GM18951 (cell line): ENCODE results near the gene XPO4.

Experiments
- POLR2A ChIP-seq: IDR thresholded peaks from 4 replicates; pipeline ENCODE4 v1.6.1; 2011; ENCODE audit warnings: mild to moderate bottlenecking; ENCODE audit not compliant: insufficient read length, insufficient read depth; ENCODE audit errors: extremely low read depth
- in situ Hi-C: fragments of 300-500 bp; cut with MboI; formaldehyde crosslinking; loops from one replicate; pipeline ENCODE4 v1.12.0; 2022; ENCODE audit warnings: low sequenced_read_pairs, mixed read lengths, inconsistent platforms; ENCODE audit not compliant: unreplicated experiment

The XPO4 gene

DNA sequence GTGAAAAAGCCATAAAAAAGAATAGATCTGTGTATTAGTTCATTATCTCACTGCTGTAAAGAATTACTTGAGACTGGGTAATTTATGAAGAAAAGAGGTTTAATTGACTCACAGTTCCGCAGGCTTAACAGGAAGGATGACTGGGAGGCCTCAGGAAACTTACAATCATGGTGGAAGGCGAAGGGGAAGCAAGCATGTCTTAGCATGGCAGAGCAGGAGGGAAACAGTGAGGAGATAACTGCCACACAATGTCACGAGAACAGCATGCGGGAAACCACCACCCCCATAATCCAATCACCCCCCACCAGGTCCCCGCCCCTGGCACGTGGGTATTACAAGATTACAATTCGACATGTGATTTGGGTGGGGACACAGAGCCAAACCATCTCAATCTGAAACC is 89.7 kb downstream of the XPO4 start:
- in situ Hi-C loops = loop anchor here (25.0 kb wide), 1 partner anchor 626 kb away; the partner anchor contains the start of gene GJB2

GRCh38 chr13:20810808-20811207 is 91.7 kb downstream of the XPO4 start:
- in situ Hi-C loops = loop anchor here (25.0 kb wide), 1 partner anchor 624 kb away; the partner anchor contains the start of gene GJB2
- TF ChIP-seq POLR2A = no peak

More for the DNA sequence above, 89.7 kb downstream of the XPO4 start:
- no peak for TF ChIP-seq POLR2A

GRCh38 chr13:20808874-20809273 is 93.7 kb downstream of the XPO4 start:
- no peak for TF ChIP-seq POLR2A
- in situ Hi-C loops = loop anchor here (25.0 kb wide), 1 partner anchor 622 kb away; the partner anchor contains the start of gene GJB2

DNA sequence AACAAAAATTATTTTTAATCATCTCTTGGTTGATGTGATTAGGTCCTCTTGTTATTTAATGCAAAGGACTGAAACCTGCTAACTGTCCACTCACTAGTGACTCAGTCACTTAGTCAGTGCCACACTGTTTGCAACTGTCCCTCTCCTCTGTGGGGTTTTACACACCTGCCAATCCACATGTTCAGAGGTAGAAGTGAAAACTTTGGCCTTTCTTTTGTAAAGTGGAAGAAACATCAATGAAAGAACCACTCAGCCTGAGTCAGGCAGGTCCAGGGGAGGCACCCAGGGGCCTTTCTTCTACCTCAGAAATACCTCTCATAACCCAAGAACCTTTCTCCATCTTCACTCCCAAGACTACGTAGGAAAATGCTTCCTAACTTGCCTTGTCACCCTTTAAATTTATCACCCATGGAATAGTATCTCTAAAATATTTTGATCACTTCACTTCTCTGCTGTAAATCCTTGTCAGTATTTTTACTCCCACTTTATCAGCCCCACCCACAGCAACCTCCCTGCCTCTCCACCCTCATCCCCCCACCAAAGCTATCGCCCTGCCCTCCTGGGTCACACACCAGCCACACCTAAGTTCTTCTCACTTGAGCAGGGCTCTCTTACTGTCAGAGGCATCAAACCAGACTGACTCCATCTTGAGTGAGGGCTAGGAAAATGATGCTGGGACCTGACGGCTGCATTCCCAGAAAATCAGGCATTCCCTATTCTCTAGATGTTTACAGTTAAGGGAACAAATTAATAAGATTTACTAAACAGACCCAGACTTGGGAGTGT is 99.2 kb downstream of the XPO4 start:
- TF ChIP-seq POLR2A = no peak
- in situ Hi-C loops = loop anchor here (25.0 kb wide), 1 partner anchor 616 kb away; the partner anchor contains the start of gene GJB2

GRCh38 chr13:20801707-20802106 is 100.8 kb downstream of the XPO4 start:
- no peak for TF ChIP-seq POLR2A
- in situ Hi-C loops = loop anchor here (25.0 kb wide), 1 partner anchor 614 kb away; the partner anchor contains the start of gene GJB2

DNA sequence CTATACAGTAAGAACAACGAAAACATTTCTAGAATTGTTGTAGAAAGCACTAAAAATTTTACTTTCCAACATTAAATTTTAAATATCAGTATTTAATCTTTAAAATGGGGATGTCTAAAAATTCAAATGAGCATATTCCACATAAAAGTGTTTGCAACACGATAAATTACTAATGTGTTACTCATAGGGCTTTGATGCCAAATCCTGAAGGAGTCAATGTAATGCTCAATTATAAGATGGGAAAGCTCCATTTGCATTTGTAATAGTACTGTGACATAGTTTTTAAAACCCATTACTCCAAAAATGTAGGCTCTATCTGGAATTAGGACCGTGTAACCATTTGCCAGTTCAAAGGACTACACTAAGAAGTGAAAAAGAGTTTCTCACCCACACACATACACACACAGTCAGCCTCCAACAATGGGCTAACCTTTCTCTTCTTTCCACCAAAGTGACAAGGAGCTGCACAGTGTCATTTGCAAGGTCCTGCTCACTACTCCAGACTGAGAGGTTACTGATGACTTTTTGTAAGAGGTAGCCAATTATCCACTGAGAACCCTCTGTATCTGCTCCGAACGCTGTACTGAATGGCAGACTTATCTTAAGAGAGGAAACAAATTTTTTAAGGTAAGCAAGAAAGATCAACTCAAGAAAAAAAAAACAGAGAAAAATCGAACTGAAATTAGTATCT is 102.7 kb downstream of the XPO4 start:
- TF ChIP-seq POLR2A = no peak
- in situ Hi-C loops = loop anchor here (25.0 kb wide), 1 partner anchor 613 kb away; the partner anchor contains the start of gene GJB2

DNA sequence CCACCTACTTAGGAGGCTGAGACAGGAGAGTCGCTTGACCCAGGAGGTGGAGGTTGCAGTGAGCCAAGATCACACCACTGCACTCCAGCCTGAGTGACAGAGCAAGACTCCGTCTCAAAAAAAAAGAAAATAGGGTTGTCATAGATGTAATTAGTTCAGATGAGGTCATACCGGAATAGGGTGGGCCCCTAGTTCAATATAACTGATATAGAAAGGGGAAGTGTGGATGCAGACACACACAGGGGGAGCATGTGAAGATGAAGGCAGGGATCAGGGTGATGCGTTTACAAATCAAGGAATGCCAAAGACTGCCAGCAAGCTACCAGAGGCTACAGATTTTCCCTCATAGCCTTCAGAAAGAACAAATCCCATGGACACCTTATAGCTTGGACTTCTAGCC is 104.5 kb downstream of the XPO4 start:
- no peak for TF ChIP-seq POLR2A

DNA sequence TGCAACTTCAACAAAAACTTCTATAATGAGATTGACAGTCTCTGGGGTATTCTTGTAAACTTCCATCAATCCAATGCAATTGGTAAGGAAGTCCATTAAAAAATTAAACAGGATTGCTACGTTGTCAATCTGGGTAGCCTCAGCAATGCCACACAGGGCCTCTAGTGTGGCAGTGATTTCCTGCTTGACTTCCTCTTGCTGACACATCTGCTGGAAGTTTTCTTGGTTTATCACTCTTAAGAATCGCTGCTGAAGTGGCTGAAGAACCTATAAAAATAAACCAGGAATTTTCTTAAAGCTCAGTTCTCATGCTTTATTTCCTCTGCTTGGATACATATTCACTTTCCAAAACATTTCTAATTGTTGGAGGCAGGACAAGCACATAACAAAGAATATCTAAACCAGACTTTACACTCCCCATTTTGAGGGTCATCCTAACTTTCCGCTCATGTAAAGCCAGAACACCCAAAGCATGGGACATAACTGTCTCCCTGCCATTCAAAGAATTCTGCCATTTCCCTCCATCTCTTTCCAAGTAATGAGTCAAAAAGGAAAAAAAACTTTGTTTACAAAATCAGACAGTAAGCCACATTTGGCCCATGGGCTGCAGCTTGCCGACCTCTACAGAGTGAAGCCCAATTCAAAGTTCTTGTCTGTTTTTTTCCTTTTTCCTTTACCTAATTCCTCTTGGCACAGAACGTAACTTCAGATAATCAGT is 105.6 kb downstream of the XPO4 start:
- TF ChIP-seq POLR2A = no peak
- in situ Hi-C loops = no loop called here

More for the DNA sequence above, 104.5 kb downstream of the XPO4 start:
- in situ Hi-C loops = no loop called here

- TF ChIP-seq POLR2A = no peak
- in situ Hi-C loops = no loop called here
Observed at GRCh38 chr13:20789665-20790064, 112.9 kb downstream of the XPO4 start.

DNA sequence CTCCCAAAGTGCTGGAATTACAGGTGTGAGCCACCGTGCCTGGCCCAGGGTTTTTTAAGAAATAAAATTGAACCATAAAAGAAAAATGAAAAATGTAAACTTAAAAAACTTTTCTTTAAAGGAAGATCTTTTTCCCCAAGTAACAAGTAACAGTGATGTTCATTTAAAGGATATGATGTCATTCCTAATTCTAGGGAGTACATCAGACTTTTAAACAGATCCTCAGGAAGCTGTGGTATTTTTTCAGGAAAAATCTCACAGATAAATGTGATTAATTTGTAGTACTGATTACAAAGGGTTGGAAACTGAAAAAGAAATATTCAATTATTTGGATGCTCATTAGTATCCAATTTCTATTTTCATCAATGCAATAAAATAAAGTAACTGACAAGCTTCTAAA is 114.2 kb downstream of the XPO4 start:
- TF ChIP-seq POLR2A = no peak
- in situ Hi-C loops = no loop called here

- in situ Hi-C loops = no loop called here
Observed at GRCh38 chr13:20787180-20787579, 115.4 kb downstream of the XPO4 start.

GRCh38 chr13:20782116-20782708 is 120.3 kb downstream of the XPO4 start:
- no peak for TF ChIP-seq POLR2A
- in situ Hi-C loops = no loop called here

More at GRCh38 chr13:20787180-20787579, 115.4 kb downstream of the XPO4 start:
- no peak for TF ChIP-seq POLR2A

DNA sequence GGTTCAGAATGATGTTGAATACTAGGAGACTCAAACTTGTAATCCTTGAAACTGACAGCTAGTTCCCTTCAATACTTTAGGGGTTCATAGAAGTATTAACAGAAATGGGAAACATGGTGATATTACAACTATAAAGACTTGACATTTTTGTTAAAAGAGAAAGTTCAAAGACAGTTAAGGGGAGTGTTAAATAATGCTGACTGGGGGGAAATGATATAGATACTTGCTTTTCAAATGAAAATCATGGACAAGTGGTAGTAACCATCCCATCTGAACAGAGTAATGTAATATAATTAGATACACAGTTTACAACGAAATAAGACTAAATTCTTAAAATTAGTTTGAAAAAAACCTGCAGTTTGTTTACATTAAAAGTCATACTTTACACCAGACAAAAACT is 122.2 kb downstream of the XPO4 start:
- in situ Hi-C loops = no loop called here

DNA sequence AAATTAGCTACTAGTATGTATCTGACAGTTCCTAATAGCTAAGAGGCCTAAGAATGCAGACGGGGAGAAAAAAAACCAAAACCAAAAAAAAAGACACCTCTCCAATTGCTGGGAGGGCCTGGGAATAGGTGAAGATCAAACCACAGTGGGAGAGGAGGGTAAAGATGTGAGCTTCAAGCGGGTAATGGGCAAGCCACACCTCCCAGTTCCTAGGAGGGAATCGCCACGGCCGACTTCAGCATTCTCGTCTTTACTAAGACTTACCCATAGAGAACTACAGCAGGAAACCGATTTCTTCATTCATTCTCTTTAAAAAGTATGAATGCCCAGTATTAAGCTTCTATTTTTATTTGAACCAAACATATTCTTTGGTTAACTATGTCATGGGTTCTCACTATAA is 123.1 kb downstream of the XPO4 start:
- no peak for TF ChIP-seq POLR2A
- in situ Hi-C loops = no loop called here

More for the DNA sequence above, 122.2 kb downstream of the XPO4 start:
- TF ChIP-seq POLR2A = no peak
